Endothelial cell (in vitro differentiated cells): Measurements from ENCODE around the gene GDNF. TPM values are rescaled to one million over a fixed set of nuclear protein-coding genes. Genes with fewer than 3 reads are reported as not detected.
A peak's percentile ranks its signal among the peaks of the same experiment; 100 is the strongest.

Experiments used
- DNase-seq: peaks from one replicate; pipeline ENCODE4 v3.0.0; 2021; ENCODE audit warnings: low spot score
- H3K27ac Mint-ChIP-seq: one replicate; pipeline ENCODE4 v1.8.0; 2021; ENCODE audit warnings: mixed read lengths, inconsistent platforms; ENCODE audit not compliant: unreplicated experiment
- H3K27me3 Mint-ChIP-seq: one replicate; pipeline ENCODE4 v1.8.0; 2021; ENCODE audit warnings: mild to moderate bottlenecking, moderate library complexity, mixed read lengths, inconsistent platforms; ENCODE audit not compliant: unreplicated experiment
- H3K36me3 Mint-ChIP-seq: one replicate; pipeline ENCODE4 v1.8.0; 2021; ENCODE audit warnings: mild to moderate bottlenecking, low read depth, mixed read lengths, inconsistent platforms; ENCODE audit not compliant: unreplicated experiment
- H3K4me1 Mint-ChIP-seq: one replicate; pipeline ENCODE4 v1.8.0; 2021; ENCODE audit warnings: mild to moderate bottlenecking, mixed read lengths, inconsistent platforms; ENCODE audit not compliant: unreplicated experiment
- H3K4me3 Mint-ChIP-seq: one replicate; pipeline ENCODE4 v1.8.0; 2021; ENCODE audit warnings: mild to moderate bottlenecking, mixed read lengths, inconsistent platforms; ENCODE audit not compliant: unreplicated experiment
- H3K9me3 Mint-ChIP-seq: one replicate; pipeline ENCODE4 v1.8.0; 2021; ENCODE audit warnings: mixed read lengths, inconsistent platforms; ENCODE audit not compliant: unreplicated experiment
- CTCF ChIP-seq: fragments of 200-600 bp; sonication (generic); IDR thresholded peaks from one replicate; pipeline ENCODE4 v1.5.0; 2021; ENCODE audit warnings: antibody characterized with exemption; ENCODE audit not compliant: unreplicated experiment
- total RNA-seq: library from RNA; stranded (reverse); fragmentation: NEBNext Ultra II Directional; extraction: Animal tissue kit (Norgen Biotek cat#: 25700); gene quantifications from one replicate; pipeline ENCODE4 v1.2.1, GENCODE V29; 2021; ENCODE audit not compliant: unreplicated experiment

Gene GDNF
- total RNA-seq, 1 donor from 2014 or later = not detected

GRCh38 chr5:37835380-37835973, 4.4 kb downstream of the GDNF start:
- Mint-ChIP-seq H3K4me3 (peak overlapping the region; percentile 56), H3K27me3 (peaks cover 25% of the 10 kb centered on the region), H3K4me1 (peaks cover 24% of the 10 kb centered on the region), H3K9me3 (no peaks in the 10 kb centered on the region), H3K36me3 (no peaks in the 10 kb centered on the region), H3K27ac (no peak overlapping the region)
- TF ChIP-seq CTCF = no peak
- no peak for DNase-seq

- no peaks in the 10 kb centered on the region for H3K9me3 Mint-ChIP-seq
- H3K4me3 Mint-ChIP-seq = peak overlapping the region; percentile 56
- peaks cover 28% of the 10 kb centered on the region for H3K27me3 Mint-ChIP-seq
- peak; percentile 35 for DNase-seq
- TF ChIP-seq CTCF = no peak
- H3K36me3 Mint-ChIP-seq = no peaks in the 10 kb centered on the region
- no peak overlapping the region for H3K27ac Mint-ChIP-seq
- H3K4me1 Mint-ChIP-seq = peaks cover 24% of the 10 kb centered on the region
Measured at GRCh38 chr5:37834542-37835379, 5.1 kb downstream of the GDNF start.

- peaks cover 28% of the 10 kb centered on the region for H3K27me3 Mint-ChIP-seq
- DNase-seq = no peak
- no peak overlapping the region for H3K27ac Mint-ChIP-seq
- peaks cover 24% of the 10 kb centered on the region for H3K4me1 Mint-ChIP-seq
- peak overlapping the region; percentile 1 for H3K4me3 Mint-ChIP-seq
- H3K9me3 Mint-ChIP-seq = no peaks in the 10 kb centered on the region
- TF ChIP-seq CTCF = no peak
- no peaks in the 10 kb centered on the region for H3K36me3 Mint-ChIP-seq
Measured at GRCh38 chr5:37833990-37834389, 5.9 kb downstream of the GDNF start.

GRCh38 chr5:37831821-37832534, 7.9 kb downstream of the GDNF start:
- Mint-ChIP-seq H3K4me3 (no peak overlapping the region), H3K36me3 (no peaks in the 10 kb centered on the region), H3K27ac (no peak overlapping the region), H3K27me3 (peaks cover 15% of the 10 kb centered on the region), H3K4me1 (peaks cover 10% of the 10 kb centered on the region), H3K9me3 (no peaks in the 10 kb centered on the region)
- no peak for TF ChIP-seq CTCF
- no peak for DNase-seq
